ENCODE measurements around the gene HMCES.
A peak's percentile ranks its signal among the peaks of the same experiment; 100 is the strongest.
"Not testable (repeated sequence)": the region's sequence is repeated elsewhere in the genome, so short reads cannot be mapped to it uniquely, and the experiment has no call there.

The HMCES gene

DNA sequence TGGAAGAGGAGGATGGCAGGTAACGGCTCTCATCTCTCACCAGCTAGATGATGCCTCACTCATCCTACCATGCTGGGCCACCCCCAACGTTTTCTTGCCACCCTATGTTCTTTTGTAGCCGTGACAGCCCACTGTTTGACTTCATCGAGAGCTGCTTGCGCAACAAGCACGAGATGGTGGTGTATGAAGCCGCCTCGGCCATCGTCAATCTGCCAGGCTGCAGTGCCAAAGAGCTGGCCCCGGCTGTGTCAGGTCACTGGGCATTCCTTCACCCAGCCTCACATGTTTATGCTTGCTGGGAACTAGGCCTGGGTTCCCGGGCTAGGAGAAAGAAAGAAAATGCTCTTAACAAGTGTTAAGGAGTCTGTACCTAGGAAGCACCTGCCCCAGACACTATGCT lies 21.1 kb upstream of the HMCES start:
- DNase-seq, result no peak

DNA sequence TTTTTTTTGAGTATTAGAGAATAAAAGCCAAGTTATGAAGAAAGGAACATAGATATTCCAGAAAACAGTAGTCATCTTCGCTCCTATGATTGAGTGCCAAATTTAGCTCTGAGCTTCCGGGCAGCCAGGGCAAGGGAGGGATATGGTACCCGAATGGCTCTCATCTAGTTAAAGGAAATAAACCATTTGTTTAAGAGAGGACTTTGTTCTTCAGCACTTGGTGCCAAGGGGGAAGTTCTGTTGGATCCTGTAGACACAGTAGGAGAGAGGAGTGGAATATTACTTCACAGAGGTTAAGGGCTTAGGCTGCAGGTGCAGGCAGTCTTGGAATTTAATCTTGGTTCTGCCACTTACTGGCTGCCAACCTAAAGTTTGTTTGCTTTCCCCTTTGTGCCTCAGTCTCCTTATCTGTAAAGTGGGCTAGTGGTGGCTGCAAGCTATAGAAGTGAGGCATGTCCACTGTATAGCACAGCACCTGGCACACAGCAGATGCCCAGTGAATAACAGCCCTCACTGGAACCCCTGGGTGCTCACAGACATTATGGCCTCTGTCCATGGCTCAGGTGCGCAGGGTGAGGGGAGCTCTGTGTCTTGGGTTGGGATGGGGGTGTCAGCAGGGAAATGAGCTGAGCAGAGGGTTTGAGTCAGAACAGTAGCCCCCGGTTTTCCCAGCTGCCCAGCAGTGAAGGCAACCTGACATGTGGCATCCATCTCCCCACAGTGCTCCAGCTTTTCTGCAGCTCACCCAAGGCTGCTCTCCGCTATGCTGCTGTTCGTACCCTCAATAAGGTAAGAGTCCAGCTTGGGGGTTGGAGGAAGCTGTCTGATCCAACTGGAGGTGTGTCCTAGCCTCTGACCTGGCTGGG lies 18.8 kb upstream of the HMCES start:
- DNase-seq, result no peak

DNA sequence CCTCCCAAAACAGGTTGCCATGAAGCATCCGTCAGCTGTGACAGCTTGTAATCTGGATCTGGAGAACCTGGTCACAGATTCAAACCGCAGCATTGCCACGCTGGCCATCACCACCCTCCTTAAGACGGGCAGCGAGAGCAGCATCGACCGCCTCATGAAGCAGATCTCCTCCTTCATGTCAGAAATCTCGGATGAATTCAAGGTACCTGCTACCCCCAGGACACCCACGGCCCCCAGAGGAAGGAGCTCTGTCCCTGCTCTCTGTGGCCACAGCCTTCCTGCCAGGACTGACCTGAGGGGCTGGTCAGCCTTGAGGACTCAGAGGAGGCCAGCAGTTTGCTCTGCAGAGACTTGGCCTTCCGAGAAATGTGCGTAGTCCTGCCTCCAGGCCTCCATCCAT lies 18.1 kb upstream of the HMCES start:
- DNase-seq, result no peak

DNA sequence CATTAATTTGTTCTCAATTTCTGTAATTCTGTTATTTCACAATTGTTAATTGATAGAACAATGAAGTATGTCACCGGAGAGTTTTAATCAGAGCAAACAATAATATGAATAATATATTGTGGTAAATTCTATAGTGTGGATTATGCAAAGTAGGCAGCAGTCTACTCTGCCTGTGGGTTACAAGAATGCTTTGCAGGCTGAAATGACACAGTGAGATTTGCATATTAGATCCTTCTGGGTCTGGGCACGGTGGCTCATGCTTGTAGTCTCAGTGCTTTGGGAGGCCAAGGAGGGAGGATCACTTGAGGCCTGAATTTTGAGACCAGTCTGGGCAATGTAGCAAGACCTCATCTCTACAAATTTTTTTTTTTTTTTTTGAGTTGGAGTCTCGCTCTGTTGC lies 16.8 kb upstream of the HMCES start:
- no peak for DNase-seq

DNA sequence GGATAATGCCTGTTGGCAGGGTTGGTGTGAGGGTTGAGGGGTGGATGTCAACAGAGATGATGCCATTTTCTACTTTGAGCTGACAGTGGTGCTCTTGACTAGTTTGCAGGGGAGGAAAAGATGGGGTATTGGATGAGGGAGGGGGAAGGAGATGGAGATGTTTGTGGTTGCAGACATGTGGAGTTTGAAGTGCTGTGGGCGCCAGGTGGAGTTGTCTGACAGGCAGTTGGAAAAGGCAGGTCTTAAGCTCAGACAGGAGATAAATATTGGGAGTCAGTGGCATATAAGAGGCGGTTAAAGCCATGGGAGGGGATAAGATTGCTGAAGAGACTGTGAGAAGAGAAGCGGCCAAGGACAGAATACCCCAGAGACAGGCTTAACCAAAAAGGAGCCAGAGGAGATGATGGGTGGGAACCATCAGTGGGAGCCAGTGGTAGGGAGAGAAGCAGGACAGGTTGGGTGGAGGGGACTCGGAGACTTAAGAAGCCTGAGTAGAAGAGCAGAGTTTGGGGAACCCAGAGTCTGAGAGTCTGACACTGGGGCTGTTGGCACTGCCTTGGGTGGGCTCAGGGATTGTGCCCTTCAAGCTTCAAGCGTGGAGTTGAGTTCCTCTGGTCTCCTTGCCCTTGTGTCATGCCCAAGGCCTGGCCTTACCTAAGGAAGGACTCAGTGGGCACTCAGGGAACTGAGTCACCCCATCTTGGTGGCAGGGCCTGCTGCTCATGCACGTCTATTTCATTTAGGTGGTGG lies 15.3 kb upstream of the HMCES start:
- no peak for DNase-seq

DNA sequence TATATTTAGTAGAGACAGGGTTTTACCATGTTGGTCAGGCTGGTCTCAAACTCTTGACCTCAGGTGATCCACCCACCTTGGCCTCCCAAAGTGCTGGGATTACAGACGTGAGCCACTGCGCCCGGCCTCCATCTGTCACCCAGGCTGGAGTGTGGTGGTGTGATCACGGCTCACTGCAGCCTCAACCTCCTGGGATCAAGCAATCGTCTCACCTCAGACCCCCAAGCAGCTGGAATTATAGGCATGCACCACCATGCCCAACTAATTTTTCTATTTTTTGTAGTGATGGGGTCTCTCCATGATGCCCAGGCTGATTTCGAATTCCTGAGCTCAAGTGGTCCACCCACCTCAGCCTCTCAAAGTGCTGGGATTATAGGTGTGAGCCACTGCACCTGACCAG lies 13.7 kb upstream of the HMCES start:
- DNase-seq, result not testable (repeated sequence)

DNA sequence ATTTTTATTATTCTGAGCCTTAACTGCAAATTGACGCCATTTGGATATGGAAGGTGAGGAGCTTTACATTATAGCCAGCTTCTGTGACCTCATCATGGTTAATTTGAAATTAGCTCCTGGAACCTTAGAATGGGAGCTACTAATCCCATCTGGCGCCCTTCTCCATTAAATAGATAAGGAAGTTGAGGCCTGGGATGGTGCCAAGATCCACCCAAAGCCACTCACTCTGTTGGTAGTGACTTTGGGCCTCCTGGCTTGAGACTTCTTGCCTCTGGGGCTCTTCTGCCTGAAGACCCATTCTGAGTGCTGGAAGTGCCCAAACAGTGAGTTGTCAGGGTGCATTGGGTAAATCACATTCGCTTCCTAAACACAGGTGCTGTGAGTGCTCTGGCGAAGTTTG lies 12.0 kb upstream of the HMCES start:
- DNase-seq, result no peak

DNA sequence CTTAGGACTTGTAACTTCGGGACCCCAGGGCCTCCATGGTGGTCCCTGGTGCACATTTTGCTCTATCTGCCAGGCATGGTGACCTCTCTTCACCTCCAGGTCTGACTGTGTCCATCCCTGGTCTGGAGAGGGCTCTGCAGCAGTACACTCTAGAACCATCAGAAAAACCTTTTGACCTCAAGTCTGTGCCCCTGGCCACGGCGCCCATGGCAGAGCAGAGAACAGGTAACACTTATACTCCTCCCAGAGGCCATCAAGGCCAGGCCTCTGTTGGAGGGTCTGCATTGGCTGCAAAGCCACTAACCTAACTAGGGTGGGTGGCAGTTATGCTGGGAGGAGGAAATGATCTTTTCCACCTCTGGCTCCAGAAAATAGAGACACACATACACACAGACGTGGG lies 10.3 kb upstream of the HMCES start:
- DNase-seq, result no peak

DNA sequence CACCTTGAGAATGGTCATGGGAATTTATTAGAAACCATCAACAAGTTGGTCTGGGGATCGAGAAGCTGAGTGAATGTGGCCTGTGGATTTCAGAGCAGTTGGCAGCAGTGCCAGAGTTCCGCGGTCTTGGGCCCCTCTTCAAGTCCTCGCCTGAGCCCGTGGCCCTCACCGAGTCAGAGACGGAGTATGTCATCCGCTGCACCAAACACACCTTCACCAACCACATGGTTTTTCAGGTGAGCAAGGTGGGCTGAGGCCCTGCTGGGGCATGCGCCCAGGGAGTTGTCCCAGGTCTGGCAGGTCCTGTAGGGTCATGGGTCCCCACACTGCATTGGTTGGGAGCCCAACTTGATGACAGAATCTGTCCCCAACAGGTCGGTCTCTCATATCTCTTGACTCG lies 7.0 kb upstream of the HMCES start:
- no peak for DNase-seq

DNA sequence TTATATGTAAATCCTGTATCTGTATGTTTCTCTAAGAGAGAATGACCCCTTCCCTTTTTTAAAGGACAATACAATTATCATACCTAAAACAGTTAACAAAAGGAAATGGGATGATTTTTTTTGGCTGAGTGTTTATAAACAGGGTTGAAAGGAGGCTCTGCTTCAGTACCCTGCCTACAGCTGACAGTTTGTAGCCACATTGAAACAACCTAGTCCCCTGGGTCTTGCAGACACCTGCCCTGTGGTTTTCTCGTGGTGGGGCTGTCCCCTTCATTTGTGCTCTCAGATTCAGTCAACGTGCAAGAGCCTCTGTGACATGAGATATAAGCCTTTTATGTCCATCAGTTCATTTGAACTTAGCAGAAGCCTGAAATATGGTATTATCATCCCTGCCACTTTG lies 2.3 kb upstream of the HMCES start:
- DNase-seq, result peak in 1 of 5 donors; percentile 23

DNA sequence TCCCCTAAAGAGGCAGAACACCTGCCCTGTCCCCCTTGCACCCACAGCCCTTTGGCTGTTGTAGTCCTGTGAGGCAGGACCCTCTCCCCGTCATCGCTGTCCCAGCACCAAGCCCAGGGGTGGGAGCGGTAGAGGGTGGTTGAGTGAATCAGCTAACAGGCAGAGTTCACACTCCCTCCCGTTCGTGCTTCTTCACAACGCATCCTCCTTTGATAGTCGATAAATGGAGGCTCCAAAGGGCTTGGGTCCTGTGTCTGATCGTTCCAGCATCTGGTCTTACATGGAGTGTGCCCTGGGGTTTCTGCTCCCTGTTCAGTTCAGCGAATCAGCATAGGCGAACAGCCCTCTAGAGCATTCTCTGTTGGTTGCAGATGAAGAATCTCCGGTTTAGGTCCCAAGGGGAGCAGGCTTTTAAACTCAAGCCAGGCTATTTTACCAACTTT lies 820 bp upstream of the HMCES start:
- DNase-seq, result no peak

DNA sequence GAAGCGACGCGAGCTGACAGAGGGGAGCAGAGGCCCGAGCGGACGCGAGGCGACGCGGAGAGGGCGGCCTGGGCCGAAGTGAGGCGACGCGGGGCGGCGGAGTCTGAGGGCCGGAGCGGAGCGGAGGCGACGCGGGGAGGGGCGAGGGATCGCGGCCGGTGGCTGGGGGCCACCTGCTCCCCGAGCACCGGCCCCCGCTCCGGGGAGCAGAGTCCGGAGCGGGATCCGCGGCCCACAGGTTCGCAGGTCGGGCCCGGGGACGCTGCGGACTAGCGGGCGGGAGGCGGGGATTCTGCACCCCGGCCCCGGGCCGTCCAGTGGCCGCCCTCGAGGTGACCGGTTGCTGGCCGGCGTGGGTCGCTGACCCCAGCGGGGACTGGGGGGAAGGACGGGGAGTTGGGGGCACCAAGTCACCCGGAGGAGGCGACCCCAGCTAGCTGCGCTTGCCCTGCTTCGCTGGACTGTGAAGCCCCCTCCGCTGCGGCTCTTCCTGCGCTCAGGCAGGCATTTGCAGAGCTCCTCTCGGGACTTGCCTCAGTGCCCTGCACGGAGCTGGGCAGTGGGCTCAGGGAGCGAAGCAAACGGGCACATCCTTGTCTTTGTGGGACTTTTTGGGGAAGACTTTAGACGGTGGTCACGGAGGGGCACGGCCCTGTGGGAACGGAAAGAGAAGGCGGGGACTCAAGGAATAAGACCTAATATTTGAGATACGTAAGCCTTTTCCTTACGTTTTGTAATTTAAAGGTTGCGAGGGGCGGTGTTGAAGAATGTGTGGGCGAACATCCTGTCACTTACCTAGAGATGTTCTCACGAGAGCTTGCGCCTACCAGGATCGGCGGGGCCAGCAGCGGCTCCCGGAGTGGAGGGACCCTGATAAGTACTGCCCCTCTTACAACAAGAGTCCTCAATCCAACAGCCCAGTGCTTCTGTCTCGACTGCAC lies 566 bp downstream of the HMCES start:
- DNase-seq, result peak in 4 of 5 donors; percentile 14 to 64 (median 31)

DNA sequence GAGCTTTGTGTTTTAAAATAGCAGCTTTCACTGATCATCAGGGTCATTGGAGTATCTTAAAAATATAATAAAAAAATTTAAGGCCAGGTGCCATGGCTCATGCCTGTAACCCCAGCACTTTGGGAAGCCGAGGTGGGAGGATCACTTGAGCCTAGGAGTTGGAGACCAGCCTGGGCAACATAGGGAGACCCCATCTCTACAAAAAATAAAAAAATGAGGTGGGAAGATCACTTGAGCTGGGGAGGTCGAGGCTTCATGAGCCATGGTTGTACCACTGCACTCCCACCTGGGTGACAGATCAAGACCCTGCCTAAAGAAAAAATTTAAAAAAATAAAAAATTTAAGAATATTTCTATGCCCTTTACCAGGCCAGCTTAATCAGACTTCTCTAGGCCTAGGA lies 1.5 kb downstream of the HMCES start:
- no peak for DNase-seq

DNA sequence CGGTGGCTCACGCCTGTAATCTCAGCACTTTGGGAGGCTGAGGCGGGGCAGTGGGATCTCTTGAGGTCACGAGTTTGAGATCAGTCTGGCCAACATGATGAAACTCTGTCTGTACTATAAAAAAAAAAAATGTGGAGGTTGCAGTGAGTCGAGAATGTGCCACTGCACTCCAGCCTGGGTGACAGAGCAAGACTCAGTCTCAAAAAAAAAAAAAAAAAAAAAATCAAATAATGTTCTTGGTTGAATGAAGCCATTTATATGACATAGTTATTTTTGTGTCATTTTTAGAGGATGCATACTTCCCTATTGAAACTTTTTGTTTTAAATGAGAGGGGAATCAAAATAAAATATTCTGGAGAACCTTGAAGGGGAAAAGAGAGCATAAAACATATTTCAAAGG lies 3.1 kb downstream of the HMCES start:
- no peak for DNase-seq

DNA sequence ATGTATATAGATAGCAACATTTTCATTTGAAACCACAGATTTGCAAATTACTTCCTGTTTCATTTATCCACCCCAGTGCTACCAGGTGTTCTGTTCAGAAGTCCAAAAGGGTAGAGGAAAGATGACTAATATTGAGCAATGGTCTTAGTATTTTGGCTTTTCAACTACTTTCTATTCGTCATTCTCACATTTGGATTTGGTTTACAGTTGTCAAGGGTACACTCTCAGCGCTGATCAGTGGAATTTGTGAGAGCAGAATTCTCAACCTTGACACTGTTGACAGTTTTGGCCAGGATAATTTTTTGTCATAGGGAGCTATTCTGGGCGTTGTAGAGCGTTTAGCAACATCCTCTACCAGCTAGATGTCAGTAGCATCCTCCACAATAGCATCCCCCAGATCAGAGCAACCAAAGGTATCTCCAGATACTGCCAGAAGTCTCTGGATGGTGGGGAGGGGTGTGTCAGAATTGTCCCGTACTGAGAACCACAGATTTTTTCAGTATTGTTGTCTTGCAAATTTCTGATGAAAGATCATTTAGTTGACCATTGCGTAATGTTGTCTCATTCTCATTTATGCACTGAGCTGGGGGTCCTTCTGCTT lies 4.2 kb downstream of the HMCES start:
- peak in 1 of 5 donors; percentile 69 for DNase-seq

DNA sequence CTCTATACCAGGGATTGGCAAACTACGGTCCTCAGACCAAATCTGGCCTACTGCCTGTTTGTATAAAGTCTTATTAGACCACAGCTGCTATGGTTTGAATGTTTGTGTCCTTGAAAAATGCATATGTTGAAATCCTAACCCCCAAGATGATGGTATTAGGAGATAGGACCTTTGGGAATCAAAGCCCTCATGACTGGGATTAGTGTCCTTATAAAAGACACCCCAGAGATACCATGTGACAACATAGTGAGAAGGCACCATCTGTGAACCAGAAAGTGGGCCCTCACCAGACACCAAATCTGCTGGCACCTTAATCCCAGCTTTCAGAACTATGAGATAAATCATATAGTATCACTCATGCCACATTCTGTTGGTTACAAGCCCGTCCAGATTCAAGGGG lies 7.4 kb downstream of the HMCES start:
- no peak for DNase-seq

DNA sequence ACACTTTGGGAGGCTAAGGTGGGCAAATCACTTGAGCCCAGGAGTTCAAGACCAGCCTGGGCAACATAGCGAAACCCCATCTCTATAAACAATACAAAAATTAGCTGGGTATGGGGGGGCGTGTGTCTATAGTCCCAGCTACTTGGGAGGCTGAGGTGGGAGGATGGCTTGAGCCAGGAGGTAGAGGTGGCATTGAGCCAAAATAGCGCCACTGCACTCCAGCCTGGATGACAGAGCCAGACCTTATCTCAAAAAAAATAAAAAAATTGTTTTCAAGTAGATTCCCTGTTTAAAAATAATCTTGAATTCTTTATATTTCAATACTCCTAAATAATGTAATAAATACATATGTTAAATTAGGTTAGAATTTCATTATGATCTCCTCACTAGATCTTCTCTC lies 9.8 kb downstream of the HMCES start:
- no peak for DNase-seq

DNA sequence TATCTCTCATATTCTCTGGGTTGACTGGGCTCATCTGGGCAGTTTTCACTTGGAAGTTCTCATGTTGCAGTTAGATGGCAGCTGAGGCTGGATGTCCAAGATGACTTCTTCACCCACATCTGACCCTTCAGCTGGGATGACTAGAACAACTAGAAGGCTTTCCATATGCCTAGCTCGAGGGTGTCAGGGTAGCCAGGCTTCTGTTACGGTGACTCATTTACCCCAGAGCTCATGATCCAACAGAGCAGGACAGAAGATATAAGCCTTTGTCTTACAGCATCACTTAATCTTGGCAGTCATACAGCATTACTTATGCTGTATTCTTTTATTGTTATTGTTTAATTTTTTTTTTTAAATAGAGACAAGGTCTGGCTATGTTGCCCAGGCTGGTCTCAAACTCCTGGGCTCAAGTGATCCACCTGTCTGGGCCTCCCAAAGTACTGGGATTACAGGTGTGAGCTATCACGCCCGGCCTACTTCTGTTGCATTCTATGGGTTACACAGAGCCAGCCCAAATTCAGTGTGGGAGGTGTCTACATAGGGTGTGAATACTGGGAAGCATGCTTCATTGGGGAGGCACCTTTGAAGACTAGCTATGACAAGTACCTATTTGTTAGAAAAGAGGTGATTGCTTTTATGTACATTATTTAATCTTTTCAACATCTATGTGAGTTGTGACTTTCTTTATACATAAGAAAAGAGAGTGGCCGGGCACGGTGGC lies 10.7 kb downstream of the HMCES start:
- no peak for DNase-seq

DNA sequence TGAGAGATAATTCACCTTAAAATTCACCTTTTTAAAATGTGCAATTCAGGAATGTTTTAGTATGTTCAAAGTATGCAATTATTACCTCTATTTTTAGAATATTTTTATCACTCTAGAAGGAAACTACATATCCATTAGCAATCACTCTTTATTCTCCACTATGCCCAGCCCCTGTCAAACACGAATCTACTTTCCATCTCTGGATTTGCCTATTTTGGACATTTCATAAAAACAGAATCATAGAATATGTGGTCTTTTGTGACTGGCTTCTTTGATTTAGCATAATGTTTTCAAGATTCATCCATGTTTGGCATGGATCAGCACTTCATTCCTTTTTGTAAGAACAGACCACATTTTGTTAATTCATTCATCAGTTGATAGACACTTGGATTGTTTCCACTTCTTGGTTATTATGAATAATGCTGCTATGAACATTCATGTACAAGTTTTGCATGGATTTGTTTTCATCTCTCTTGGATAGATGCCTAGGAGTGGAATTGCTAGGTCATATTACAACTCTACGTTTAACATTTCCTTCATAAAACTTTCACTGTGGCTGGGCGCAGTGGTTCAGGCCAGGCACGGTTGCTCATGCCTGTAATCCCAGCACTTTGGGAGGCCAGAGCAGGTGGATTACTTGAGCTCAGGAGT lies 12.7 kb downstream of the HMCES start:
- no peak for DNase-seq

DNA sequence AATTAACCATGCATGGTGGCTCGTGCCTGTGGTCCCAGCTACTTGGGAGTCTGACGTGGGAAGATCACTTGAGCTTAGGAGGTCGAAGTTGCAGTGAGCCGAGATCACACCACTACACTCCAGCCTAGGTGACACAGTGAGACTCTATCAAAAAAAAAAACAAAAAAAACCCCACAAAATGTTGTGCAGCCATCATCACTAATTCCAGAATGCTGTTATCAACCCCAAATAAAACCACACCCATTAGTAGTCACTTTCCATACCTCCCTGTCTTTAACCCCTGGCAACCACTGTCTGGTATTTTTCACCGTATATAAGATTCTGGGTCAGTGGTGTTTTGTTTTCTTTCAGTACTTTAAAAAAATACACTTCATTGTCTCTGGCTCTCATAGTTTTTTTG lies 16.6 kb downstream of the HMCES start:
- DNase-seq, result no peak
